ENCODE measurements around the gene TMSB10.
A peak's percentile ranks its signal among the peaks of the same experiment; 100 is the strongest.
"Not testable (repeated sequence)": the region's sequence is repeated elsewhere in the genome, so short reads cannot be mapped to it uniquely, and the experiment has no call there.

TMSB10 gene

DNA sequence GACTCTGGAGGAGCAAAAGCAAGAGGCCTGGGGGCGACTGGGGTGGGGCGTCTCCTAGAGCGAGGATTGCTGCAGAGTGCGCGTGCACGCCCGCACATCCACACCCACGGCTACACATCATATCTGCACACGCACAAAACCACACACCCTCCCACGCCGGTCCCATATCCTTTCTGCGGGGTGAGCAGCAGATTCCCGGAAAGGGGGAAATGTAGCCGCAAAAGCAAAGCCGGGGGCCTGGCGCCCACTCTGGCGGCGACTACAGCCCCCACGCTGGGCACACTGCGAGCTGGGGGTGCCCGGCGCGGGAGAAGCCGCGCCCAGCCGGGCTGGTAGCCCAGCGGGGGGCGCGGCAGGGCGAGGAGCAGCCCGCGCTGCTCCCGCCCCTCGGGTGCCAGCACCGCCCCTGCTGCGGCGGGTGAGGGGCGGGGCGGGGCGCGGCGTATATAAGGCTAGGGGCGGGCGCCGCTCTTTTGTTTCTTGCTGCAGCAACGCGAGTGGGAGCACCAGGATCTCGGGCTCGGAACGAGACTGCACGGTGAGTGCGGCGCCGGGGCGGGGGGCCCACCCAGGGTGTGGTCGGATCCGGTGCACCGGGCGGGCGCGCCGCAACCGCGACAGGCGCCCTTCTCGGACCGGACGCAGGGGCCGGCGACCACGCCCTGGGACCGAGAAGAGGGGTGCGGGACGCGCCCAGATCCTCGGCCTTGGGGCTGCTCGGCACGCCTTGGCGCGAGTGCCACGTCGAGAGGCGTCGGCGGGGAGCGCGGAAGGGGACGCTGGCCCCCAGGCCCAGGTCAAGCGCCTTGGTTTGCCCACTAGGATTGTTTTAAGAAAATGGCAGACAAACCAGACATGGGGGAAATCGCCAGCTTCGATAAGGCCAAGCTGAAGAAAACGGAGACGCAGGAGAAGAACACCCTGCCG lies at the start of gene TMSB10:
TMSB10 (plus strand) TSS at position 476 of the 927 bp plus-strand sequence.
- peak; percentile 74 to 77 for DNase-seq (ENCODE audit: low read depth in 2 of 2)

DNA sequence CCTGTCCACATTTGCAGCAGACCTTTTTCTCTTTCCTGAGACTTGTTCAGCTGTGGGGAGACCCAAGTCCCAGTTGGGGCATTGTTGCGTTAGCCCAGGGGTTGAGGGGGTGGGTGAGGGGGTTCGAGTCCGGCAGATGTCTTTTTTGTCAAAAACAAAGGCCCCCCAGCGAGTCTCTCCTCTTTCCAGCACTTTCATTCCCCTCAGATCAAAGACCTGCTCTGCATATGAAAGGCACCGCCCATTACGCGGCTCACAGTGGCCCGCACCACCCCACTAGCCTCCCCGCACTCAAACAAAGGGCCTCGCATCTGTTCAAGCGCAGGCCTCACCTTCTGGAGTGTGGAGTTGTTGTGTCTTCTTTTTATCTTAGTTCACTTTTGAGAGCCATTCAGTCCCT lies 49.7 kb upstream of the TMSB10 start:
- no peak for DNase-seq (ENCODE audit: low read depth in 2 of 2)

DNA sequence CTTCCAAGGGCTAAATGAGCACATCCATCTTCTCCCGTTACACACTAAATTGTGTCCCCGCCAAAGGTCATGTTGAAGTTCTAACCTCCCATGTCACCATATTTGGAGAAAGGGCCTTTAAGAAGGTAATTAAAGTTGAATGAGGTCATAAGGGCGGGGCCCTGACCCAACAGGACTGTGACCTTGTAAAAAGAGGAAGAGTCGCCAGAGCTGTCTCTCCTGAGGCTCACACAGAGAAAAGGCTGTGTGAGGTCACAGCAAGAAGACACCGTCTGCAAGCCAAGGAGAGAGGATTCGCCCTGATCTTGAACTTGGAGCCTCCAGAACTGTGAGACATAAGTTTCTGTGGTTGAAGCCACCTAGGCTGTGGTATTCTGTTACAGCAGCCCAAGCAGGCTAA lies 48.7 kb upstream of the TMSB10 start:
- DNase-seq (ENCODE audit: low read depth in 2 of 2): peak in 1 of 2 donors; percentile 27

DNA sequence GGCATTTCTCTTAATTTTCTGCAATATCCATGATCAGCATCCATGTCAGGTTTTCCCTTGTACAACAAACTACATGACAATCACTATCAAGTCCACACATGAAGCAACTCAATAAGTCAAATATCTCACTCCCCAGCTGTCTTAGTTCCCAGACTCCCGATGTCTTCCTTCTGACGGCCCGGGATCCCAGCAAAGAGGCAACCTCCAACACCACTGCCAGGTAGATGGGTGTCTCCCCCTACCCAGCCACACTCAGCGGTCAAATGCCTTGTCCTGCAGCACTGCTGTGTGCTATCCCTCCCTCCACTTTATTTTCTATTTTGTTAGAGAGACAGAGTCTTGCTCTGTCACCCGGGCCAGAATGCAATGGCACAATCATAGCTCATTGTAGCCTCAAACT lies 47.9 kb upstream of the TMSB10 start:
- no peak for DNase-seq (ENCODE audit: low read depth in 2 of 2)

DNA sequence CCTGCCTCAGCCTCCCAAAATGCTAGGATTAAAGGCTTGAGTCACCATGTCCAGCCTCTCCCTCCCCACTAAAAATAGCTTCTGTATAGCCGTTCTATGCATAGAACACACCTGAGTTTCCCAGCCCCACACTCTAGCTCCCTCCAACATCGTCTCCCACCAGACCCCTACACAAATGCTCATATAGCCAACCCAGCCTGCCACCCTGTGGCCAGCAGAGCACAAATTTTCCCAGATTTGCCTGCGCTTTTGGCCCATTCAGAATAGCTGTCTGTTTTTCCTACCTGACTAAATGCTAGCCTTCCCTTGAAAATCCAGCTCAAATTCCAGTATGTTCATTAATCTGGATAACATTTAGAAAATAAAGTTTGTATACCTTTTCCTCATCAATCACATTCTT lies 47.3 kb upstream of the TMSB10 start:
- no peak for DNase-seq (ENCODE audit: low read depth in 2 of 2)

DNA sequence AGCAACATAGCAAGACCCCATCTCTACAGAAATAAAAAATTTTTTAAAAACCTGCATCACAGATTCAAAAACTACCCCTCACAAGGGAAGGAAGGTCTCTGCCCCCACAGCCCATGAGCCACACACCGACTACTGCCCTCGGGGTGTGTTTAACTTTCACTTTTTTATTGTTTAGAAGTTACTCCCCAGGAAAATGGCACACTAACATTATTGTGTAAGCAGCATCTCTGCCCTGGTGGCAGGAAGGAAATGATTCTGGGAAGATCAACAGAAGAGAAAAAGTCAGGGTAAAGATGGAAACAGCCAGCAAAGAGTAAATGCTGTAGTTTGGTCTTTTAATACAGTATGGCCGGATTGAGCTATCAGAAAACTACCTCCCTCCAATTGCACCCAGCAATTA lies 46.5 kb upstream of the TMSB10 start:
- no peak for DNase-seq (ENCODE audit: low read depth in 2 of 2)

DNA sequence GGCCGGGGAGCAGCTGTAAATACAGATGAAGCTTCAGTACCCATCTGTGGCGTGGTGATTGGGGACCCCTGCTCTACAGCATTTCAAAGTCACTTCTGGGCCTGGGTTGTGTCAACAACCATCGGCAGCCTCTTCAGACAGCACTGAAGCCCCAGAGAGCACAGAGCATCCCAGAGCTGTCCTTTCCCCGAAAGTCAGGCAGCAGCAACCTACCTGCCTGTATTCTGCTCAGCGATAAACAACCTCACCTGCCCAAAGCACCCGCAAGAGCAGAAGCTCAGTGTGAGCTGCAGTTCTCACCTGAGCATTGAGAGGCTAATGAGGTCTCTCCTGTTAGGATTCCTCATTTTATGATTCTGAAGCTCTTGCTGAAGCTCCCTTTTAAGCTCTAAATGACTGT lies 43.9 kb upstream of the TMSB10 start:
- DNase-seq (ENCODE audit: low read depth in 2 of 2): no peak

DNA sequence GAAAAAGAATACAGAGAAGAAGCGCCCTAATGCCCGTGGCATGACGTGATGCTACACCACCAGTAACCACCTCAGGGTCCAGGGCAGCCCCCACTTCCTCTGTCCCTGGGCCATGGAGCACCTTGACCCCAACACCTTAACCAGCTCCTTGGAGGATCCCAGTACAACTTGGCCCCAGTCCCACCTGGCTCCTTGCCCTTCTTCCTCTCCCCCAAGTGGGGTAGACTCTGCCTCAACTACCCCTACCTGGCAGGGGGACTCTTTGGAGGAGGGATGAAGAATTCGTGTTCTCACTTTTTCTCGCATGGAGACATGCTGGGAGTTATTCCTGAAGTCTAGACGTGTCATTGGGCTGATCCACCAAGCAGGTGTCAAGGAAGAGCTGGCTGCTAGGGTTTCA lies 43.5 kb upstream of the TMSB10 start:
- DNase-seq (ENCODE audit: low read depth in 2 of 2): no peak

DNA sequence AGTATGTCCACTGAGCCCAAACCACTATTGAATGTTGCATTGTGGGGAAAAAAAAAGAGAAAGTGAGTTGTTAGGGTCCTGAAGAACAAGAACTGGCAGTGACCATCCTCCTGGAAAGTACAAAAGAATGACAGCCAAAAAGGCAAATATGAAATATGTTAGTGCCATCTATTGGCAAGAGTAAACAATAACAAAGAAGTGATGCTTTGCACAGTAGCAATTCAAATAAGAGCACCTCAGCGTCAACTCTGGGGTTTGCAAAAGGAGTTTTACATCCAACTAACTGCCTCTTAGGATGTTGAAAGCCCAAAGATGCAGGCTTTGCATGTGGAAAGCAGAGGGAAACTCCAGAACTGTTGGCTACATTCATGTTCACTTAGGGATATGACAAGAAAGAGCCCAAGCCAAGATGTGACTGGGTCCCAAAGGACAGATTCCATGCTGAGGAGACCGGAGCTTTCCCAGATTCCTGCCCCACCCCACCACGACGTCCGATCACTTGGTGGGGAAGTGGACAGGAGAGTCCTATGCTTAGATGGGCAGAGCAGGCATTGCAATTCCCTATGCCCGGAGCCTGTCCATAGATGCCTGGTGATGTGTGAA lies 40.2 kb upstream of the TMSB10 start:
- no peak for DNase-seq (ENCODE audit: low read depth in 2 of 2)

DNA sequence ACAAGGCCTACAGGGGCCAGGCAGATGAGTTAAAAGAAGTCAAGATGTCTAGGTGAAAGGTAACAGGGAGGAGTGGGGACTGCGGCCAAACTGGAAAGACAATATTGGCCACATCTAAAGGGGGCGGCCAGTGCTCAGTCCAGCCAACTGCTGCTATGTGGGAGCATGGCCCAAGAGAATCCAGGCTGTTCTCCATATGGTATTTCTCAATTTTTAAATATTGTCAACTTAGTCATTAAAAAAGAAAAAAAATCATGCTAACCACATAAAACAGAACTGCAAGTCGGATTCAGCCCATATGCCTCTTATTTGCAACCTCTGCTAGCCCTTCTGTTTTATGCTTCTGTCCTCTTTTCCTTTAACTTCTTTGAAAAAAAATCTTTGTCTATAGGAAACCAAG lies 39.3 kb upstream of the TMSB10 start:
- no peak for DNase-seq (ENCODE audit: low read depth in 2 of 2)

DNA sequence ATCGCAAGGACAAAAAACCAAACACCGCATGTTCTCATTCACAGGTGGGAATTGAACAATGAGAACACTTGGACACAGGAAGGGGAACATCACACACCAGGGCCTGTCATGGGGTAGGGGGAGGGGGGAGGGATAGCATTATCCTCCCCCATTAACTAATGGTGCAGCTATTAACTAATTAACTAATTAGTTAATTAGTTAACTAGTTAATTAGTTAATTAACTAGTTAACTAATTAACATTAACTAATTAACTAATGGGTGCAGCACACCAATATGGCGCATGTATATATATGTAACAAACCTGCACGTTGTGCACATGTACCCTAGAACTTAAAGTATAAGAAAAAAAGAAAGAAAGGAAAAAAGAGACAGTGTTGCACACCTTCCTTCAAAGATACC lies 37.1 kb upstream of the TMSB10 start:
- not testable (repeated sequence) for DNase-seq (ENCODE audit: low read depth in 2 of 2)

DNA sequence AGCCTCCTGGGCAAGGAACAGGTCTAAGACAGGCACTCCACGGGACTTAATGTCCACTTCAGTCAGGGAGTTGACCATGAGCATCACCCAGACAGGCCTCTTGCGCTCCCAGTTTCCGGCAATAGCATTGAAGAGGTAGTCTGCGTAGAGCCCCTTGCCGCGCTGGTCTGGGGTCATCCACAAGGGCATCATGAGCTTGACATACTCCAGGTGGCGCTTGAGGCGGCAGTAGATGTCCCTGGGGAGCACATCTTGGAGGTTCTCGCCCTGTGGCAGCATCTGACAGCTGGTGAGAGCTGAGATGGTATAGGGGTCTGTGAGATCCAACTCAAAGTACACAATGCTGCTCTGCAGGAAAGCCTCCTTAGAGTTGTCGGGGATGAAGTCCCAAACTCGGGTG lies 35.1 kb upstream of the TMSB10 start:
- no peak for DNase-seq (ENCODE audit: low read depth in 2 of 2)

DNA sequence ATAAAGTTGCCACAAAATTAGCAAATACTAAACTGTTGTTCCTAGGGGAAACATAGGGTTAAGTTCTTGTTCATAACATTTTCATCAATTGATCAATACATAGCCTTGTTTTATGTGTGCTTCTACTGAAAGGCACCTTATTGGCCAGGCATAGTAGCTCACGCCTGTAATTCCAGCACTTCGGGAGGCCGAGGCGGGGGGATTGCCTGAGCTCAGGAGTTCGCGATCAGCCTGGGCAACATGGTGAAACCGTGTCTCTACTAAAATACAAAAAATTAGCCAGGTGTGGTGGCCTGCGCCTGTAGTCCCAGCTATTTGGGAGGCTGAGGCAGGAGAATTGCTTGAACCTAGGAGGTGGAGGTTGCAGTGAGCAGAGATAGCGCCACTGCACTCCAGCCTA lies 32.8 kb upstream of the TMSB10 start:
- not testable (repeated sequence) for DNase-seq (ENCODE audit: low read depth in 2 of 2)

DNA sequence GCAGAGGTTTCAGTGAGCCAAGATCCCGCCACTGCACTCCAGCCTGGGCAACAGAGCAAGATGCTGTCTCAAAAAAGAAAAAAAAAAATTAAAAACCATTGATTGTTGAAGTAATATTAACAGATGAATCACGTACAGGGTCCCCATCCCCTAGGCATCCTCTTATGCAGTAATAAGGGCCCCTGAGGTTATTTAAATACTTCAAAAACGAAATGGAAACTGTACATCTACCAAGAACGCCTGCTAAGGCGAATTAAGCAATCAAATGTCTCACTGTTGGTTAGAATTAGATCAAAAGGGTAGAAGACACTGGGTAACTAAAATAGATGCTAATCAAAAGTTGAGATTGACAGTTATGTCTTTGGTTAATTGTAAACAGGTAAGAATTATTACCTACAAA lies 32.1 kb upstream of the TMSB10 start:
- DNase-seq (ENCODE audit: low read depth in 2 of 2): no peak

DNA sequence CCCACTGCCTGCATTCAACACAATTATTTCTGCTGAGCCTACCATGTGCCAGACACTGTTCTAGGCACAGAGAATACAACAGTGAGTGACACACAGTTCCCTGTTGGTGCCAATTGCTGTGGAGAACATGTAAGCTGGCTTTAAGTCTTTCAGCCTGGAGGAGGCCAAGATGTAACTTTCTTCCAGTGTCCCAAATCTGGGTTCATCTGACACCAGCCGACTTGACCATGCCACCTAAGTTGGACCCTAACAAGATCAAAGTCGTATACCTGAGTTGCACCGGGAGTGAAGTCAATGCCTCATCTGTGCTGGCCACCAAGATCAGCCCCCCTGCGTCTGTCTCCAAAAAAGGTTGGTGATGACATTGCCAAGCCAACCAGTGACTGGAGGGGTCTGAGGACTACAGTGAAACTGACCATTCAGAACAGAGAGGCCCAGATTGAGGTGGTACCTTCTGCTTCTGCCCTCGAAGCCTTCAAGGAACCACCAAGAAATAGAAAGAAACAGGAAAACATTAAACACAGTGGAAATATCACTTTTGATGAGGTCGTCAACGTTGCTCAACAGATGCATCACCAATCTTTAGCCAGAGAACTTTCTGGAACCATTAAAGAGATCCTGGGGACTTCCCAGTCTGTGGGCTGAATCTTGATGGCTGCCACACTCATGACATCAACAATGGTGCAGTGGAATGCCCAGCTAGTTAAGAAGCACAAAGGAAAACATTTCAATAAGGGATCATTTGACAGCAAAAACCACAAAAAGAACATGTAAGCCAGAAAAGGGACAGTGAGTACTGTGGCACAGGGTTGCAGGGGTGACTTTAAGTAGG lies 30.9 kb upstream of the TMSB10 start:
- DNase-seq (ENCODE audit: low read depth in 2 of 2): no peak

DNA sequence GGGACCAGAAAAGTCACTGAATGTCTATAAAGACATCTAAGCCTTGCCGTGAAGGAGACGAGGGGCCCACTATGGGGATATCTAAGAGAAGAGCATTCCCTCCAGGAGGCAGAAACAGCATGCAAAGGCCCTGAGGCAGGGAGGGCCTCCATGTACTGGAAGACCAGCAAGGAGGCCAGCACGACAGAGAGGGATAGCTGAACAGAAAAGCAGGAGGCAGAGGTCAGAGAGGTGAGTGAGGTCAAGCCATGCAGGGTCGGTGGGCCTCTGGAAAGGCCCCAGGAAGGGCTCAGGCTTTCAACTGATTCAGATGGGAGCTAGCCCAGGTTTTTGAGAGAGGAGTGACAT lies 30.3 kb upstream of the TMSB10 start:
- DNase-seq (ENCODE audit: low read depth in 2 of 2): no peak

DNA sequence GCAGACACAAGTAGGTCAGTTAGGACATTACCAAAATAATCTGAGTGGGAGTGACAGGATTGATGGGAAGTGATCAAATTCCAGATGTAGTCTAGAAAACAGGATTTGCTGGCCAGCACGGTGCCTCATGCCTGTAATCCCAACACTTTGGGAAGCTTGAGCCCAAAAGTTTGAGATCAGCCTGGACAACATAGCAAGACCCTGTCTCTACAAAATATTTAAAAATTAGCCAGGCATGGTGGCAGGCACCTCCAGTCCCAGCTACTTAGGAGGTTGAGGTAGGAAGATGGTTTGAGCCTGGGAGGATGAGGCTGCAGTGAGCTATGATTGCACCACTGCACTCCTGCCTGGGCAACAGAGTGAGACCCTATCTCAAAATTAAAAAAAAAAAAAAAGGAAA lies 29.8 kb upstream of the TMSB10 start:
- DNase-seq (ENCODE audit: low read depth in 2 of 2): not testable (repeated sequence)

DNA sequence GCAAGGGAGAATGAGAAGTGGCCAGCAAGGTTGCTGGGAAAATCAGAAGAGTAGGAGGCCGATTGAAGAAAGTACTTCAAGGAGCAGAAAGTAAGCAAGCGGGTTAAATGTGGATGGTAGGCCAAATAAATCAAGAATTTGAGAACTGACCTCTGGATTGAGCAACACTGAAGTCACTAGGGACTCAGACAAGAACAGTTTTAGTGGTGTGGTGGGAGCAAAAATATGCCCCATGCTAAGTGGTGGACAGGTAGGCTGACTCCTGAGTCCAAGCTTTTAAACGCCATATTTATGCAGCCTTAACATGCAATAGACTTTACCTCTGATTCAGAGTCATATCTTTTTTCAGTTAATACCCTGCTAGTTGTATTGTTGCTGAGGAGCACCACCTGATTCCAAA lies 29.1 kb upstream of the TMSB10 start:
- DNase-seq (ENCODE audit: low read depth in 2 of 2): no peak

DNA sequence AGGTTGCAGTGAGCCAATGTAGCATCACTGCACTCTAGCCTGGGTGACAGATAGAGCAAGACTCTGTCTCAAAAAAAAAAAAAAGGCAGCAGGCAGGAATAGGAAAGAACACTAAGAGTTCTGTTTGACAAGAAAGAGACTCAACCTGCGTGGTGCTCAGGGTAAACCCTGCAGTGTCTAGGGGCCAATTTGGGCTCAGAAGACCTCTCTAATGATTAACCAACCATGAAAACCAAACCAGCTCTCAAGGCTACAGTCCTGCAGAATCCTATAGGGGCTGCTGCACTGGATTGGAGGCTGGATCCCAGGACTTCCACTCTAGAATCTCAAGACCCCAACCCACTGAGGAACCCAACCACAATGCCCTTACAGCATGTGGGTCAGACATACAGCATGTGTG lies 27.0 kb upstream of the TMSB10 start:
- no peak for DNase-seq (ENCODE audit: low read depth in 2 of 2)

DNA sequence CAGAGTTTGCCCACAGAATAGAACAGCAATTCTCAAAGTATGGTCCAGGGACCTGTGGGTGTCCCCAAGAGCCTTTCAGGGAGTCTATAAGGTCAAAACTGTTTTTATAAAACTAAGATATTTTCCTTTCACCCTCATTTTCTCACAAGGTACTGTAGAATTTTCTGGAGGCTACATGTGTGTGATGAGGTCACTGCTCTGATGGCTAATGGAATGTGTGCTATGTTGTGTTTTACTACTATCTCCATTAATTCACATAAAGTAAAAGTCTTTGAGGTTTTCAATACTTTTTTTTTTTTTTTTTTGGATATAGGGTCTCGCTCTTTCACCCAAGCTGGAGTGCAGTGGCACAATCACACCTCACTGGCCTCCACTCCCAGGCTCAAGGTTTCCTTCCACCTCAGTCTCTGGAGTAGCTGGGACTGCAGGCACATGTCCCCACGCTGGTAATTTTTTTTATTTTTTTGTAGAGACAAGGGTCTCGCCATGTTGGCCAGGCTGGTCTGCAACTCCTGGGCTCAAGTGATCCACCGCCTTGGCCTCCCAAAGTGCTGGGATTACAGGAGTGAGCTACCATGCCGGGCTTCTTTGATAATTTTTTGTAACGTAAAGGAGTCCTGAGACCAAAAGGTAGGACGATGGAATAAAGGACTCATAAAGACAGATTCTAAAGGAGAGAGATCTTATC lies 26.4 kb upstream of the TMSB10 start:
- no peak for DNase-seq (ENCODE audit: low read depth in 2 of 2)

DNA sequence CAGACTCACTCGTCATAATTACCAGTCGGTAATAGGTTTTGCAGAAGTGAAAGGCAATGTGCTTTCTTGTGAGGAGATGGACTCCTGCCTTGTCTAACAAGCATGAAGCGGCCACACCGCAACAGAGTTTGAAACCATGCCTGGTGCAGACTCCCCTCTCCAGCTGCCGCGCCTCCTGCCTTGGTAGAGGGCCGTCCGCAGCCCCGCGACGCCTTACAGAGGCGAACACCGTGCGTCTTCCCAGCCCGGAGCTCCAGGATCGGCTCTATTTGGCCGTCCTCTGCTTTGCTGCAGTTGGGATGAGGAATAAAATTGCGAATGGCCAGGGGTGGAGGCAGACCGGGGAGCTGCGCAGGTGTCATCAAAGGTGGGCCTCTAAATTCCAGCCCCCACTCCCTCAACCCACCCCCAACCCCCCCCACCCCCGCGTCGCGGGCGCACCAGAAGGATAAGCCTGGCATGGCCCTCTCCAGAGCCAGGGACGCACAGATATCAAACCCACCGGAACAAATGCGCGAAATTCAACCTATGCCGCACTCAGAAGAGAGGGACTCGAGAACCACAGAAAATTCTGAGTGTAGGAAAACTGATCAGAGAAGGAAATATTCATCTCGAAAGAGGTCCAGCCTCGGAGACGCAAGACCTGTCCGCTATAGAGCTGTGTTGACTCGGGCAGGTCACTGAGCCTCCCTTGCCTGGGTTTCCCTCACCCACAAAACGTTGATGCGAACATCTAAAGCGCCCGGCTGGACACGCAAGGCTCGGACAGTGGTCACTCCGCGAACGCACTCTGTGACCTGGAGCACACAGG lies 25.7 kb upstream of the TMSB10 start:
- DNase-seq (ENCODE audit: low read depth in 2 of 2): peak in 1 of 2 donors; percentile 23

All from stimulated activated CD8-positive, alpha-beta memory T cell treated with anti-CD3 and anti-CD28 coated beads, Interleukin-2, amount 100 ng/mL, for 48 hours (primary cell).